Suprapubic skin (tissue), 4 donors: ENCODE data around the gene GRK2. TPM values are rescaled to one million over a fixed set of nuclear protein-coding genes. Genes with fewer than 3 reads are reported as not detected.

Source experiments
- DNase-seq, 2 donors: peaks; one replicate each; pipeline ENCODE4 v3.0.0-alpha.2; 2019; ENCODE audit warnings: low spot score in 2 of 2
- H3K27ac ChIP-seq: fragments of 200-600 bp; sonication (generic); one replicate; pipeline ENCODE4 v1.5.1; 2019
- H3K27me3 ChIP-seq: fragments of 200-600 bp; sonication (generic); one replicate; pipeline ENCODE4 v1.5.1; 2019
- H3K36me3 ChIP-seq: fragments of 200-600 bp; sonication (generic); one replicate; pipeline ENCODE4 v1.5.1; 2019
- H3K4me1 ChIP-seq: fragments of 200-600 bp; sonication (generic); one replicate; pipeline ENCODE4 v1.5.1; 2019
- H3K4me3 ChIP-seq: fragments of 200-600 bp; sonication (generic); one replicate; pipeline ENCODE4 v1.5.1; 2019; ENCODE audit warnings: mild to moderate bottlenecking
- H3K9me3 ChIP-seq: fragments of 200-600 bp; sonication (generic); one replicate; pipeline ENCODE4 v1.5.1; 2019
- EP300 ChIP-seq: sonication (generic); formaldehyde crosslinking; IDR thresholded peaks from one replicate; pipeline ENCODE4 v1.6.1; 2017; ENCODE audit warnings: antibody characterized with exemption
- POLR2A ChIP-seq, 2 donors: fragments of 450-650 bp; IDR thresholded peaks; one replicate each; pipeline ENCODE4 v1.6.1; 2017; ENCODE audit warnings: antibody characterized with exemption in 2 of 2, mild to moderate bottlenecking in 2 of 2, moderate library complexity in 2 of 2
- POLR2AphosphoS5 ChIP-seq, 3 donors: sonication (generic); formaldehyde crosslinking; IDR thresholded peaks; one replicate each; pipeline ENCODE4 v1.6.1; 2017; ENCODE audit warnings: antibody characterized with exemption in 3 of 3
- WGBS: methylation state at CpG from one replicate; pipeline ENCODE4 v1.1.5; 2018; 5-methylcytosine and 5-hydroxymethylcytosine counted together
- total RNA-seq, 4 donors: library from RNA; depleted of rRNA; stranded (reverse); fragments of >200 nt; gene quantifications; one replicate each; pipeline ENCODE4 v1.1.0, GENCODE V29; 2016
- TF ChIP-seq, protein P1 (sequence below), 2 donors: fragments of 200-600 bp in 1 of 2; fragments of 450-650 bp in 1 of 2; sonication (generic) in 1 of 2; IDR thresholded peaks; one replicate each; pipeline ENCODE4 v1.5.1; 2016 to 2019; ENCODE audit warnings: antibody characterized with exemption in 2 of 2, mild to moderate bottlenecking in 1 of 2, moderate library complexity in 1 of 2

Gene GRK2
- total RNA-seq, 4 donors from 2014 or later = 84.3 to 157 (median 105) TPM

DNA sequence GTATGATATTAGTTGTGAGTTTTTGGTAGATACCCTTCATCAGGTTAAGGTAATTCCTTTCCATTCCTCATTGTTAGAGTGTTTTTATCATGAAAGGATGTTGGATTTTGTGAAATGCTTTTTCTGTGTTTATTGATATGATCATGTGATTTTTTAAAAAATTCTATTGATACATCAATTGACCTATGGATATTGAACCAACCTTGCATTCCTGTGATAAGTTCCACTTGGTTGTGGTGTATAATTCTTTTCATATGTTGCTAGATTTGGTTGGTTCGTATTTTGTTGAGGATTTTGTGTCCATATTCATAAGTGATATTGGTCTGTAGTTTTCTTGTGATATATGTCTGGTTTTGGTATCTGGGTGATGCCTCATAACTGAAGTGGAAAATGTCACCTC lies 29.6 kb downstream of the GRK2 start:
- Histone ChIP-seq H3K36me3 (peaks cover 60% of the 10 kb centered on the region), H3K4me3 (no peak overlapping the region)
- WGBS = 100% methylated on average over 1 of the region's 1 CpG

DNA sequence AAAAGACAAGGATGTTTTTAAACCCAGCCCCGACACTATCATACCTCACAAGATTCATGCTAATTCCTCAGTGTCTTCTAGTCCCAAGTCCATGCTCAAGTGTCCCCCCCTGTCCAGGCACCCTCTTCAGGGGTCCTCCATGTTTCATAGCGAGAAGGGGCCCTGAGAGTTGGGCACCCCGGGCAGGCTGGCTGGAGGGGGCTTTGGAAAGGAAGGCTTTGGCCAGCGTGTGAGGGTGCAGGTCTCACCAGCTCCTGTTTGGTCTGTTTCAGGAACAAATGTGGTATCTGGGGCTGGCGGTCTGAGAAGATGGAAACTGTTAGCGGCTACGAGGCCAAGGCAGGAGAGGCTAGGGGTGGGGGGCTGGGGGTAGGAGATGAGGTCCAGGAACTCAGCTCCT lies 32.5 kb downstream of the GRK2 start:
- H3K4me3 ChIP-seq = no peak overlapping the region
- TF ChIP-seq POLR2AphosphoS5 (IDR thresholded peaks at IDR 0.05) = no peak
- TF ChIP-seq POLR2A (IDR thresholded peaks at IDR 0.05) = no peak
- TF ChIP-seq, protein P1, sequence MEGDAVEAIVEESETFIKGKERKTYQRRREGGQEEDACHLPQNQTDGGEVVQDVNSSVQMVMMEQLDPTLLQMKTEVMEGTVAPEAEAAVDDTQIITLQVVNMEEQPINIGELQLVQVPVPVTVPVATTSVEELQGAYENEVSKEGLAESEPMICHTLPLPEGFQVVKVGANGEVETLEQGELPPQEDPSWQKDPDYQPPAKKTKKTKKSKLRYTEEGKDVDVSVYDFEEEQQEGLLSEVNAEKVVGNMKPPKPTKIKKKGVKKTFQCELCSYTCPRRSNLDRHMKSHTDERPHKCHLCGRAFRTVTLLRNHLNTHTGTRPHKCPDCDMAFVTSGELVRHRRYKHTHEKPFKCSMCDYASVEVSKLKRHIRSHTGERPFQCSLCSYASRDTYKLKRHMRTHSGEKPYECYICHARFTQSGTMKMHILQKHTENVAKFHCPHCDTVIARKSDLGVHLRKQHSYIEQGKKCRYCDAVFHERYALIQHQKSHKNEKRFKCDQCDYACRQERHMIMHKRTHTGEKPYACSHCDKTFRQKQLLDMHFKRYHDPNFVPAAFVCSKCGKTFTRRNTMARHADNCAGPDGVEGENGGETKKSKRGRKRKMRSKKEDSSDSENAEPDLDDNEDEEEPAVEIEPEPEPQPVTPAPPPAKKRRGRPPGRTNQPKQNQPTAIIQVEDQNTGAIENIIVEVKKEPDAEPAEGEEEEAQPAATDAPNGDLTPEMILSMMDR (IDR thresholded peaks at IDR 0.05) = no peak
- TF ChIP-seq EP300 = no peak
- peaks cover 22% of the 10 kb centered on the region for H3K4me1 ChIP-seq
- H3K27me3 ChIP-seq = no peaks in the 10 kb centered on the region
- H3K9me3 ChIP-seq = peaks cover 12% of the 10 kb centered on the region
- DNase-seq = peak in 1 of 2 donors; percentile 52
- no peak overlapping the region for H3K27ac ChIP-seq
- H3K36me3 ChIP-seq = peaks cover 55% of the 10 kb centered on the region
- WGBS = 98% methylated on average over 3 of the region's 7 CpGs

More for the DNA sequence above, 29.6 kb downstream of the GRK2 start:
- no peaks in the 10 kb centered on the region for H3K27me3 ChIP-seq
- peaks cover 12% of the 10 kb centered on the region for H3K9me3 ChIP-seq
- peaks cover 28% of the 10 kb centered on the region for H3K4me1 ChIP-seq
- no peak for DNase-seq
- no peak overlapping the region for H3K27ac ChIP-seq
- TF ChIP-seq, protein P1 (IDR thresholded peaks at IDR 0.05) = no peak
- TF ChIP-seq POLR2A (IDR thresholded peaks at IDR 0.05) (no peak), POLR2AphosphoS5 (IDR thresholded peaks at IDR 0.05) (no peak), EP300 (no peak)

DNA sequence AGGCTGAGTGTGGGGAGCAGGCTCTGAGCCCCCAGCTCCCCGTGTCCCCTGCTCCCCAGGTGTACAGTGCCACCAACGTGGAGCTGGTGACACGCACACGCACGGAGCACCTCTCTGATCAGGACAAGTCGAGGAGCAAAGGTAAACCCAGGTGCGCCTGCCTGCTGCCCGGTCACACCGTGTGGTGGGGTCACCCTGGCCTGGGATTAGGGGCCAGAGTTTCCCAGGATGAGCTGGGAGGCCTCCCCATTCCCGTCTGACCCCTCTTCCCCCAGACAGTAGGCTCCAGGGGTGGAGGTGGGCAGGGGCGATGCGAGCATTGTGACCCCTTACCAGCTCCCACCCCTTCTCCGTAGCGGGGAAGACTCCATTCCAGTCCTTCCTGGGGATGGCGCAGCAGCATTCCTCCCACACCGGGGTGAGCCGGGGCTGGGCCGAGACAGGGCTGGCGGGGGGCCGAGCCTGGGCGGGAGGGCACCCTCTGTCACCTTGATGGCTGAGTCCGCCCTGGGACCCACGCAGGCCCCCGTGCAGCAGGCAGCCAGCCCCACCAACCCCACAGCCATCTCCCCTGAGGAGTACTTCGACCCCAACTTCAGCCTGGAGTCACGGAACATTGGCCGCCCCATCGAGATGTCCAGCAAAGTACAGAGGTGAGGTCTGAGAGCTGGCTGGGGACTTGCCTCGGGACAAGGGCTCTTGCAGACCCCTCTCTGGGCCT lies 33.4 kb downstream of the GRK2 start:
- H3K36me3 ChIP-seq = peaks cover 52% of the 10 kb centered on the region
- no peak overlapping the region for H3K27ac ChIP-seq
- TF ChIP-seq, protein P1 (IDR thresholded peaks at IDR 0.05) = no peak
- TF ChIP-seq EP300 = no peak
- TF ChIP-seq POLR2AphosphoS5 (IDR thresholded peaks at IDR 0.05) = no peak
- no peak for TF ChIP-seq POLR2A (IDR thresholded peaks at IDR 0.05)
- no peaks in the 10 kb centered on the region for H3K27me3 ChIP-seq
- H3K4me3 ChIP-seq = no peak overlapping the region
- peak; percentile 58 to 70 for DNase-seq
- H3K9me3 ChIP-seq = peaks cover 12% of the 10 kb centered on the region
- WGBS = 96% methylated on average over 14 of the region's 29 CpGs
- H3K4me1 ChIP-seq = peaks cover 27% of the 10 kb centered on the region

DNA sequence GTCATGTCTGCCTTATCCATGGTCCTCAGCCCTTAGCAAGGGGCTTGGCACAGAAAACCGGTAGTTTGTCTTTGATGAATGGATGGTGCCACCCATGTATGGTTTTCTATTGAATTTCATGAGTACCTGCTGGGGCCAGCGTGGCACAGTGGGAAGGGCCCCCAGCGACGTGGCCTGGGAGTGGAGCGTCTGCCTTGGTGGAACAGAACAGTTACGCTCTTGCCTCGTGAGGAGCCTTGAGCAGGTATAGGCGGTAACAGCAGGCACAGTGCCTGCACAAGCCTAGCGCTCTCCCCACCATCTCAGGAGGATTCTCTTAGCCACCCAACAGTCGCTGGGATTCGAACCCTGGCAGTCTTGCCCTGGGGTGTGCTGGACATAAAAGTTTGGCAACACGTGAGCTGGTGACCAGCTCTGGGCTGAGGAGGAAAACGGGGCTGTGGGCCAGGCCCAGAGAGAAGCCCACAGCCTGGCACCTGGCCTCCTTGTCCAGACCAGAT lies 34.0 kb downstream of the GRK2 start:
- peaks cover 12% of the 10 kb centered on the region for H3K9me3 ChIP-seq
- H3K4me3 ChIP-seq = no peak overlapping the region
- H3K27ac ChIP-seq = no peak overlapping the region
- no peak for TF ChIP-seq EP300
- TF ChIP-seq POLR2A (IDR thresholded peaks at IDR 0.05) = no peak
- TF ChIP-seq, protein P1 (IDR thresholded peaks at IDR 0.05) = no peak
- no peak for TF ChIP-seq POLR2AphosphoS5 (IDR thresholded peaks at IDR 0.05)
- no peaks in the 10 kb centered on the region for H3K27me3 ChIP-seq
- 71% methylated on average over 5 of the region's 13 CpGs for WGBS
- peaks cover 30% of the 10 kb centered on the region for H3K4me1 ChIP-seq
- H3K36me3 ChIP-seq = peaks cover 45% of the 10 kb centered on the region
- peak in 1 of 2 donors; percentile 74 for DNase-seq

DNA sequence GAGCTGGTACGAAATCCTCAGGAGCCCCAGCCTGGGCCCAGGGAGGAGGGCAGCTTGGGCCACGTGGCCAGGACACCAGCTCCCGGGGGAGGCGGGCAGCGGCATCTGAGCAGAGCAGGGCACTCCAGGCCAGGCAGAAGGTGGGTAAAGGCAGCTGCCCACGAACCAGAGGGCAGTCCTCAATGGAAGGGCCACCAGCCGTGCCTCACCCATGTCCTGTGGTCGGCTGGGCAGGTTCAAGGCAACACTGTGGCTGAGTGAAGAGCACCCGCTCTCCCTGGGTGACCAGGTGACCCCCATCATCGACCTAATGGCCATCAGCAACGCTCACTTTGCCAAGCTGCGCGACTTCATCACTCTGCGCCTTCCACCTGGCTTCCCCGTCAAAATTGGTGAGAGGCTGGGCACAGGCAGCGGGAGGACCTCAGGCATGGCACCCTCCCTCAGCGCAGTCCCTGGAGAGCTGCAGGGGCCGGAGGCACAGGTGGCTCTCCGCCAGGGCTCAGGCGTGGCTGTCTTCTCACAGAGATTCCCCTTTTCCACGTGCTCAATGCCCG lies 34.6 kb downstream of the GRK2 start:
- H3K27ac ChIP-seq = no peak overlapping the region
- H3K27me3 ChIP-seq = no peaks in the 10 kb centered on the region
- H3K36me3 ChIP-seq = peaks cover 42% of the 10 kb centered on the region
- peaks cover 30% of the 10 kb centered on the region for H3K4me1 ChIP-seq
- H3K9me3 ChIP-seq = peaks cover 7% of the 10 kb centered on the region
- 86% methylated on average over 9 of the region's 22 CpGs for WGBS
- DNase-seq = peak; percentile 64 to 75
- TF ChIP-seq EP300 (no peak), POLR2AphosphoS5 (IDR thresholded peaks at IDR 0.05) (no peak), POLR2A (IDR thresholded peaks at IDR 0.05) (no peak)
- TF ChIP-seq, protein P1 (IDR thresholded peaks at IDR 0.05) = no peak
- H3K4me3 ChIP-seq = no peak overlapping the region
